ENCODE measurements around the gene SUCLG1.

The SUCLG1 gene

DNA sequence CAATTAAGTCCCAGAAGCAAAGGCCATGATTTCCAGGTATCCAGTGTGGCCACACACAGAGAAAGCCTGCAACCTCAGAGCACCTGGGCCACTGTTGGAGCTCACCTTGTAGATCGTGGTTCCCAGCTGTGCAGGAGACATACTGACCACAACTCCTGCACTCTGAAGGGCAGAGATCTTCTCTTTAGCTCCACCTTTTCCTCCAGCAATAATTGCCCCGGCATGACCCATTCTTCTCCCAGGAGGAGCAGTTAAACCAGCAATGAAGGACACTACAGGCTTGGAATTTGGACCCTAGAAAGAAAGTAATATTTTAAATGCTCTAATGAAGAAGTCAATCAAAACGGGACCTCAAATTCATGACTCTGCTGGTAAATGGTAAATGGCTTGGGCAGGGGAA is 33.8 kb downstream of the SUCLG1 start:
- no peak overlapping the region for H3K4me2 ChIP-seq (ENCODE audit: low read length)
- H3K9me3 ChIP-seq (ENCODE audit: low read length), result no peaks in the 10 kb centered on the region
- H3K9me2 ChIP-seq (ENCODE audit: low read depth, low read length), result no peaks in the 10 kb centered on the region
- no peaks in the 10 kb centered on the region for H4K20me1 ChIP-seq (ENCODE audit: insufficient read depth, low read length)
- H3K9ac ChIP-seq (ENCODE audit: low read length), result no peak overlapping the region
- no peaks in the 10 kb centered on the region for H3F3A ChIP-seq (ENCODE audit: insufficient read depth, low read length)
- no peak overlapping the region for H3K4me3 ChIP-seq (ENCODE audit: low read depth, low read length, poor library complexity, severe bottlenecking)
- H2AFZ ChIP-seq (ENCODE audit: low read length), result no peak overlapping the region
- peaks cover 60% of the 10 kb centered on the region for H3K36me3 ChIP-seq (ENCODE audit: insufficient read depth, low read length)
- H3K79me2 ChIP-seq (ENCODE audit: insufficient read depth, low read length), result no peaks in the 10 kb centered on the region
- H3K27me3 ChIP-seq (ENCODE audit: insufficient read depth, low read length), result no peaks in the 10 kb centered on the region
- TF ChIP-seq, protein P1, sequence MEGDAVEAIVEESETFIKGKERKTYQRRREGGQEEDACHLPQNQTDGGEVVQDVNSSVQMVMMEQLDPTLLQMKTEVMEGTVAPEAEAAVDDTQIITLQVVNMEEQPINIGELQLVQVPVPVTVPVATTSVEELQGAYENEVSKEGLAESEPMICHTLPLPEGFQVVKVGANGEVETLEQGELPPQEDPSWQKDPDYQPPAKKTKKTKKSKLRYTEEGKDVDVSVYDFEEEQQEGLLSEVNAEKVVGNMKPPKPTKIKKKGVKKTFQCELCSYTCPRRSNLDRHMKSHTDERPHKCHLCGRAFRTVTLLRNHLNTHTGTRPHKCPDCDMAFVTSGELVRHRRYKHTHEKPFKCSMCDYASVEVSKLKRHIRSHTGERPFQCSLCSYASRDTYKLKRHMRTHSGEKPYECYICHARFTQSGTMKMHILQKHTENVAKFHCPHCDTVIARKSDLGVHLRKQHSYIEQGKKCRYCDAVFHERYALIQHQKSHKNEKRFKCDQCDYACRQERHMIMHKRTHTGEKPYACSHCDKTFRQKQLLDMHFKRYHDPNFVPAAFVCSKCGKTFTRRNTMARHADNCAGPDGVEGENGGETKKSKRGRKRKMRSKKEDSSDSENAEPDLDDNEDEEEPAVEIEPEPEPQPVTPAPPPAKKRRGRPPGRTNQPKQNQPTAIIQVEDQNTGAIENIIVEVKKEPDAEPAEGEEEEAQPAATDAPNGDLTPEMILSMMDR (IDR thresholded peaks at IDR 0.05; ENCODE audit: low read length), result no peak
- no peak for TF ChIP-seq EZH2 (IDR thresholded peaks at IDR 0.05; ENCODE audit: borderline replicate concordance, low read length)
- H3K4me1 ChIP-seq (ENCODE audit: insufficient read depth, low read length, severe bottlenecking), result no peaks in the 10 kb centered on the region
- no peak overlapping the region for H3K27ac ChIP-seq (ENCODE audit: low read depth, low read length, poor library complexity, severe bottlenecking)

DNA sequence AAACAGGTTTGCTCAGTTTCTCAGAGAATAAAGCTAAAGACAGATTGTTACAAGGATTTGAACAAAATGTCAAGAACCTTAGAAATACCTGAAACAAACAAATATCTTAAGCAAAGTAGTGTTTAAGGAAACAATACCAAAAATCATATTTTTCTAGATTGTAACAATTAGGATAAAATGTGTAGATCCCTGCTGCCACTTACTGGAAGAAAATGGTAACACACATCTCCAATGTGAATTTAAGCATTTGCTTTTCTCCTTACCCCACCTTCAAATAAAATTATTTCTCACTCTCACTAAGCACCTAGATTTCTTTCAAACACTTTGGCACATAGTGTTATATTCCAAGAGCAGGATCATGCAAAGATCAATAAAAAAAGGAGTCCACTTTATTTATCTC is 34.9 kb downstream of the SUCLG1 start:
- Histone ChIP-seq H3K27ac (ENCODE audit: low read depth, low read length, poor library complexity, severe bottlenecking) (no peak overlapping the region), H3K9me3 (ENCODE audit: low read length) (no peaks in the 10 kb centered on the region), H2AFZ (ENCODE audit: low read length) (no peak overlapping the region), H3K36me3 (ENCODE audit: insufficient read depth, low read length) (peaks cover 48% of the 10 kb centered on the region; the same call in 1 of the 2 replicates), H3K27me3 (ENCODE audit: insufficient read depth, low read length) (no peaks in the 10 kb centered on the region), H3K79me2 (ENCODE audit: insufficient read depth, low read length) (no peaks in the 10 kb centered on the region), H3K4me2 (ENCODE audit: low read length) (no peak overlapping the region), H3K9ac (ENCODE audit: low read length) (no peak overlapping the region), H4K20me1 (ENCODE audit: insufficient read depth, low read length) (no peaks in the 10 kb centered on the region), H3K9me2 (ENCODE audit: low read depth, low read length) (no peaks in the 10 kb centered on the region), H3F3A (ENCODE audit: insufficient read depth, low read length) (no peaks in the 10 kb centered on the region), H3K4me1 (ENCODE audit: insufficient read depth, low read length, severe bottlenecking) (no peaks in the 10 kb centered on the region), H3K4me3 (ENCODE audit: low read depth, low read length, poor library complexity, severe bottlenecking) (no peak overlapping the region)
- TF ChIP-seq EZH2 (IDR thresholded peaks at IDR 0.05; ENCODE audit: borderline replicate concordance, low read length), result no peak
- TF ChIP-seq, protein P1 (IDR thresholded peaks at IDR 0.05; ENCODE audit: low read length), result peak; percentile 48

DNA sequence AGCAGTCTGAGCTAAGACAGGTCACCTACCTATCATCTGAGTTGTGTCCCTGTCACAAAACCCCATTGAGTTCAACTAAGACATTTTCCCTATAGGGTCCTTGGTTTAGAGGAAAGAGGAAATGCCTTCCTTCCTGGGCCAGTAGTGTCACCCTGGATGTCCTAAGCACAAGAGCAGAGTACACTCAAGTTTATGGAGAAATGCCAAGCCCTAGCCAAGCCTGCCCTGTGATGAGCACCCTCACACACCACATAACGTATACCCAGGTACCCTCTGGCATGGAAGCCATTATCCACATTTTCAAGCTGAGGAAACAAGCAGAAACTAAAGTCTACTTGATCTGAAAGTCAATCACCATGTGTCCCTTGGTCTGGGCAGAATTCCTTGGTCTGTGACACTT is 37.3 kb downstream of the SUCLG1 start:
- no peak overlapping the region for H3K4me2 ChIP-seq (ENCODE audit: low read length)
- H3K4me3 ChIP-seq (ENCODE audit: low read depth, low read length, poor library complexity, severe bottlenecking), result no peak overlapping the region
- no peaks in the 10 kb centered on the region for H3K27me3 ChIP-seq (ENCODE audit: insufficient read depth, low read length)
- no peaks in the 10 kb centered on the region for H3K79me2 ChIP-seq (ENCODE audit: insufficient read depth, low read length)
- no peaks in the 10 kb centered on the region for H4K20me1 ChIP-seq (ENCODE audit: insufficient read depth, low read length)
- H3K4me1 ChIP-seq (ENCODE audit: insufficient read depth, low read length, severe bottlenecking), result no peaks in the 10 kb centered on the region
- H2AFZ ChIP-seq (ENCODE audit: low read length), result no peak overlapping the region
- H3K36me3 ChIP-seq (ENCODE audit: insufficient read depth, low read length), result peaks cover 32% of the 10 kb centered on the region; the same call in 1 of the 2 replicates
- no peak overlapping the region for H3K27ac ChIP-seq (ENCODE audit: low read depth, low read length, poor library complexity, severe bottlenecking)
- no peak overlapping the region for H3K9ac ChIP-seq (ENCODE audit: low read length)
- TF ChIP-seq EZH2 (IDR thresholded peaks at IDR 0.05; ENCODE audit: borderline replicate concordance, low read length), result no peak
- TF ChIP-seq, protein P1 (IDR thresholded peaks at IDR 0.05; ENCODE audit: low read length), result no peak
- H3K9me3 ChIP-seq (ENCODE audit: low read length), result no peaks in the 10 kb centered on the region
- no peaks in the 10 kb centered on the region for H3F3A ChIP-seq (ENCODE audit: insufficient read depth, low read length)
- no peaks in the 10 kb centered on the region for H3K9me2 ChIP-seq (ENCODE audit: low read depth, low read length)

Measured in OCI-LY1 (cell line).